Mesendoderm (in vitro differentiated cells): Measurements from ENCODE around the gene CNTN4.
A peak's percentile ranks its signal among the peaks of the same experiment; 100 is the strongest.
"Not testable (repeated sequence)": the region's sequence is repeated elsewhere in the genome, so short reads cannot be mapped to it uniquely, and the experiment has no call there.

ENCODE experiments used
- DNase-seq: peaks from one replicate; pipeline ENCODE4 v3.0.0; 2013
- H2AK5ac ChIP-seq: 2 replicates; pipeline ENCODE4 v1.6.1; 2013; ENCODE audit warnings: low read length, inconsistent platforms
- H2BK120ac ChIP-seq: 2 replicates; pipeline ENCODE4 v1.6.1; 2013; ENCODE audit warnings: low read depth, mild to moderate bottlenecking, low read length, moderate library complexity, mixed read lengths
- H2BK15ac ChIP-seq: replicated peaks from 2 replicates; pipeline ENCODE4 v1.6.1; 2013; ENCODE audit warnings: low read depth, mild to moderate bottlenecking, moderate library complexity
- H2BK5ac ChIP-seq: 2 replicates; pipeline ENCODE4 v1.6.1; 2013; ENCODE audit warnings: low read length, inconsistent platforms
- H3K18ac ChIP-seq: 2 replicates; pipeline ENCODE4 v1.6.1; 2013; ENCODE audit warnings: mild to moderate bottlenecking, low read length, mixed read lengths
- H3K23ac ChIP-seq: one replicate; pipeline ENCODE4 v1.6.1; 2013; ENCODE audit warnings: low read length
- H3K27ac ChIP-seq: 2 replicates; pipeline ENCODE4 v1.5.1; 2013; ENCODE audit warnings: low read depth, mild to moderate bottlenecking, inconsistent platforms, low read length, moderate library complexity
- H3K27me3 ChIP-seq: 2 replicates; pipeline ENCODE4 v1.6.1; 2013; ENCODE audit warnings: low read length, control low read depth, mild to moderate bottlenecking, inconsistent platforms; ENCODE audit not compliant: insufficient read depth, poor library complexity
- H3K36me3 ChIP-seq: 2 replicates; pipeline ENCODE4 v1.6.1; 2013; ENCODE audit warnings: low read length, inconsistent platforms; ENCODE audit not compliant: control insufficient read depth, insufficient read depth
- H3K4ac ChIP-seq: one replicate; pipeline ENCODE4 v1.6.1; 2013; ENCODE audit warnings: low read depth, mild to moderate bottlenecking, low read length, moderate library complexity
- H3K4me1 ChIP-seq: 2 replicates; pipeline ENCODE4 v1.6.1; 2013; ENCODE audit warnings: low read depth, low read length, inconsistent platforms; ENCODE audit not compliant: control insufficient read depth
- H3K4me2 ChIP-seq: 2 replicates; pipeline ENCODE4 v1.6.1; 2013; ENCODE audit warnings: low read length
- H3K4me3 ChIP-seq: 2 replicates; pipeline ENCODE4 v1.5.1; 2013; ENCODE audit warnings: mild to moderate bottlenecking, low read length
- H3K56ac ChIP-seq: one replicate; pipeline ENCODE4 v1.6.1; 2013; ENCODE audit warnings: low read length
- H3K79me1 ChIP-seq: 2 replicates; pipeline ENCODE4 v1.6.1; 2013; ENCODE audit warnings: low read length, inconsistent platforms
- H3K79me2 ChIP-seq: 2 replicates; pipeline ENCODE4 v1.6.1; 2013; ENCODE audit warnings: mild to moderate bottlenecking, low read length; ENCODE audit not compliant: control insufficient read depth, insufficient read depth
- H3K9ac ChIP-seq: 2 replicates; pipeline ENCODE4 v1.6.1; 2013; ENCODE audit warnings: low read length, inconsistent platforms
- H4K5ac ChIP-seq: one replicate; pipeline ENCODE4 v1.6.1; 2013; ENCODE audit warnings: low read length
- H4K8ac ChIP-seq: one replicate; pipeline ENCODE4 v1.6.1; 2013; ENCODE audit warnings: low read depth, mild to moderate bottlenecking, control low read depth, low read length, moderate library complexity
- WGBS: extraction: QIAGEN DNeasy Blood & Tissue Kit; methylation state at CpG from one replicate; pipeline ENCODE4 v1.1.7; 2013; ENCODE audit warnings: low lambda C conversion rate, missing lambda C conversion rate; ENCODE audit not compliant: insufficient coverage; ENCODE audit errors: extremely low coverage; 5-methylcytosine and 5-hydroxymethylcytosine counted together

The CNTN4 gene

GRCh38 chr3:2807514-2807913, 708.8 kb downstream of the CNTN4 start:
- Histone ChIP-seq H3K36me3 (no peaks in the 10 kb centered on the region), H2BK5ac (no peak overlapping the region), H4K8ac (no peak overlapping the region), H4K5ac (no peak overlapping the region), H3K4me1 (no peaks in the 10 kb centered on the region), H3K9ac (no peak overlapping the region), H3K79me1 (no peaks in the 10 kb centered on the region), H3K4me2 (no peak overlapping the region), H3K23ac (no peak overlapping the region), H3K4ac (no peak overlapping the region), H2BK120ac (no peak overlapping the region), H3K79me2 (no peaks in the 10 kb centered on the region), H2BK15ac (no peak overlapping the region), H3K27me3 (no peaks in the 10 kb centered on the region), H3K4me3 (no peak overlapping the region), H3K27ac (no peak overlapping the region), H3K56ac (no peak overlapping the region), H2AK5ac (no peak overlapping the region), H3K18ac (no peak overlapping the region)
- WGBS, result no CpG with 5 or more reads among the region's 1 CpG
- no peak for DNase-seq

- H2BK120ac ChIP-seq, result no peak overlapping the region
- H3K4me2 ChIP-seq, result no peak overlapping the region
- H2BK5ac ChIP-seq, result no peak overlapping the region
- H2AK5ac ChIP-seq, result no peak overlapping the region
- no peaks in the 10 kb centered on the region for H3K79me2 ChIP-seq
- H3K56ac ChIP-seq, result no peak overlapping the region
- no peak overlapping the region for H3K27ac ChIP-seq
- H3K36me3 ChIP-seq, result no peaks in the 10 kb centered on the region
- no peak overlapping the region for H4K8ac ChIP-seq
- no peak overlapping the region for H3K4ac ChIP-seq
- no peak overlapping the region for H3K23ac ChIP-seq
- H3K4me1 ChIP-seq, result no peaks in the 10 kb centered on the region
- H4K5ac ChIP-seq, result no peak overlapping the region
- no CpG with 5 or more reads among the region's 1 CpG for WGBS
- H3K4me3 ChIP-seq, result no peak overlapping the region
- no peak overlapping the region for H3K18ac ChIP-seq
- no peaks in the 10 kb centered on the region for H3K79me1 ChIP-seq
- H3K27me3 ChIP-seq, result no peaks in the 10 kb centered on the region
- no peak overlapping the region for H3K9ac ChIP-seq
- peak; percentile 22 for DNase-seq
- no peak overlapping the region for H2BK15ac ChIP-seq
Measured at GRCh38 chr3:2810723-2811122, 712.1 kb downstream of the CNTN4 start.

- Histone ChIP-seq H3K4me1 (no peaks in the 10 kb centered on the region), H3K23ac (no peak overlapping the region), H2BK5ac (no peak overlapping the region), H3K79me1 (no peaks in the 10 kb centered on the region), H2AK5ac (no peak overlapping the region), H2BK120ac (no peak overlapping the region), H3K4ac (no peak overlapping the region), H3K56ac (no peak overlapping the region), H3K18ac (no peak overlapping the region), H4K8ac (no peak overlapping the region), H3K4me3 (no peak overlapping the region), H3K27ac (no peak overlapping the region), H4K5ac (no peak overlapping the region), H2BK15ac (no peak overlapping the region), H3K36me3 (no peaks in the 10 kb centered on the region), H3K27me3 (no peaks in the 10 kb centered on the region), H3K9ac (no peak overlapping the region), H3K4me2 (no peak overlapping the region), H3K79me2 (no peaks in the 10 kb centered on the region)
- no CpG with 5 or more reads among the region's 4 CpGs for WGBS
- no peak for DNase-seq
Measured at GRCh38 chr3:2819571-2819970, 720.9 kb downstream of the CNTN4 start.

GRCh38 chr3:2820982-2821381, 722.3 kb downstream of the CNTN4 start:
- H3K4me2 ChIP-seq, H3K4me3 ChIP-seq, H2BK120ac ChIP-seq, H2BK15ac ChIP-seq, H3K27ac ChIP-seq, H3K4me1 ChIP-seq, H3K79me2 ChIP-seq, H3K9ac ChIP-seq, H3K79me1 ChIP-seq, H2AK5ac ChIP-seq, H3K4ac ChIP-seq, H3K18ac ChIP-seq, H3K56ac ChIP-seq, H2BK5ac ChIP-seq, H4K5ac ChIP-seq, H3K27me3 ChIP-seq, H3K23ac ChIP-seq, H3K36me3 ChIP-seq, H4K8ac ChIP-seq: not testable (repeated sequence)
- DNase-seq, result peak; percentile 25
- WGBS, result no CpG with 5 or more reads among the region's 5 CpGs

- H3K27me3 ChIP-seq, result no peaks in the 10 kb centered on the region
- H3K4me1 ChIP-seq, result no peaks in the 10 kb centered on the region
- peak overlapping the region; percentile 73 for H2BK120ac ChIP-seq
- H3K18ac ChIP-seq, result no peak overlapping the region
- H3K36me3 ChIP-seq, result no peaks in the 10 kb centered on the region
- DNase-seq, result no peak
- H2BK5ac ChIP-seq, result no peak overlapping the region
- H3K56ac ChIP-seq, result no peak overlapping the region
- no peak overlapping the region for H3K23ac ChIP-seq
- H3K27ac ChIP-seq, result no peak overlapping the region
- no peak overlapping the region for H3K9ac ChIP-seq
- H4K5ac ChIP-seq, result no peak overlapping the region
- H3K79me1 ChIP-seq, result no peaks in the 10 kb centered on the region
- no peak overlapping the region for H2BK15ac ChIP-seq
- H4K8ac ChIP-seq, result no peak overlapping the region
- H2AK5ac ChIP-seq, result no peak overlapping the region
- H3K79me2 ChIP-seq, result no peaks in the 10 kb centered on the region
- no peak overlapping the region for H3K4me3 ChIP-seq
- no peak overlapping the region for H3K4ac ChIP-seq
- WGBS, result no CpG with 5 or more reads among the region's 5 CpGs
- no peak overlapping the region for H3K4me2 ChIP-seq
Measured at GRCh38 chr3:2822611-2823010, 723.9 kb downstream of the CNTN4 start.

- Histone ChIP-seq H3K4me2 (no peak overlapping the region), H3K27me3 (no peaks in the 10 kb centered on the region), H3K27ac (no peak overlapping the region), H3K4me1 (no peaks in the 10 kb centered on the region), H3K23ac (no peak overlapping the region), H3K9ac (no peak overlapping the region), H3K4me3 (no peak overlapping the region), H2BK15ac (no peak overlapping the region), H3K79me2 (no peaks in the 10 kb centered on the region), H2AK5ac (no peak overlapping the region), H2BK120ac (no peak overlapping the region), H2BK5ac (no peak overlapping the region), H3K79me1 (no peaks in the 10 kb centered on the region), H3K36me3 (no peaks in the 10 kb centered on the region), H3K4ac (no peak overlapping the region), H4K8ac (no peak overlapping the region), H4K5ac (no peak overlapping the region), H3K56ac (no peak overlapping the region), H3K18ac (no peak overlapping the region)
- DNase-seq, result no peak
- no CpG with 5 or more reads among the region's 5 CpGs for WGBS
Measured at GRCh38 chr3:2823031-2823430, 724.4 kb downstream of the CNTN4 start.
